Skin of body (tissue), 2 donors: ENCODE results near the gene SOBP. TPM values are rescaled to one million over a fixed set of nuclear protein-coding genes. Genes with fewer than 3 reads are reported as not detected.

Source experiments
- DNase-seq: peaks from one replicate; lab custom pipeline; 2025; lab: John Stamatoyannopoulos, UW
- total RNA-seq: library from RNA; depleted of rRNA; stranded (reverse); fragments of >200 nt; gene quantifications from one replicate; pipeline ENCODE4 v1.2.3, GENCODE V29; 2014

Gene SOBP
- total RNA-seq, 1 donor from 2014 or later, result 5.9 TPM

- no peak for DNase-seq
These were observed 33.3 kb downstream of the SOBP start for GRCh38 chr6:107523054-107523791.

GRCh38 chr6:107523794-107524193 is 33.9 kb downstream of the SOBP start:
- no peak for DNase-seq

- no peak for DNase-seq
These were observed 34.7 kb downstream of the SOBP start for GRCh38 chr6:107524626-107525025.

GRCh38 chr6:107531868-107532267 is 42.0 kb downstream of the SOBP start:
- no peak for DNase-seq

- DNase-seq, result no peak
These were observed 42.8 kb downstream of the SOBP start for GRCh38 chr6:107532706-107533105.

- no peak for DNase-seq
These were observed 43.6 kb downstream of the SOBP start for GRCh38 chr6:107533415-107534059.

GRCh38 chr6:107534571-107535141 is 44.7 kb downstream of the SOBP start:
- DNase-seq, result no peak

GRCh38 chr6:107535626-107536025 is 45.7 kb downstream of the SOBP start:
- DNase-seq, result no peak

- no peak for DNase-seq
These were observed 46.5 kb downstream of the SOBP start for GRCh38 chr6:107536180-107536961.

- no peak for DNase-seq
These were observed 47.6 kb downstream of the SOBP start for GRCh38 chr6:107537559-107537958.

GRCh38 chr6:107538856-107539387 is 49.0 kb downstream of the SOBP start:
- DNase-seq, result no peak

- no peak for DNase-seq
These were observed 49.5 kb downstream of the SOBP start for GRCh38 chr6:107539409-107539808.

GRCh38 chr6:107539849-107540464 is 50.0 kb downstream of the SOBP start:
- DNase-seq, result no peak

- no peak for DNase-seq
These were observed 50.5 kb downstream of the SOBP start for GRCh38 chr6:107540465-107540857.

- DNase-seq, result no peak
These were observed 52.3 kb downstream of the SOBP start for GRCh38 chr6:107542192-107542668.

- DNase-seq, result no peak
These were observed 53.2 kb downstream of the SOBP start for GRCh38 chr6:107543088-107543487.

- DNase-seq, result no peak
These were observed 53.6 kb downstream of the SOBP start for GRCh38 chr6:107543567-107543966.

- no peak for DNase-seq
These were observed 55.8 kb downstream of the SOBP start for GRCh38 chr6:107545763-107546162.

GRCh38 chr6:107546691-107547450 is 57.0 kb downstream of the SOBP start:
- DNase-seq, result no peak

- DNase-seq, result no peak
These were observed 57.5 kb downstream of the SOBP start for GRCh38 chr6:107547451-107547840.
